HCT116 (cell line): ENCODE results near the gene LRRK1. TPM values are rescaled to one million over a fixed set of nuclear protein-coding genes. Genes with fewer than 3 reads are reported as not detected.

Source experiments
- ATAC-seq: fragments of 200-7000 bp; cut with Tn5 transposase; 2 replicates; pipeline ENCODE4 v1.9.1; 2020; ENCODE audit warnings: mild to moderate bottlenecking, moderate library complexity
- BruUV-seq: library from RNA; stranded (reverse); fragments of 400-500 nt; replicated peaks from 2 replicates; lab custom pipeline; 2021; lab: Mats Ljungman, UMichigan
- CTCF ChIA-PET: fragments of 300-600 bp; sonication (Branson Sonifier 250); formaldehyde crosslinking; loops from one replicate; lab custom pipeline; 2021; ENCODE audit warnings: antibody characterized with exemption; lab: Charles Lee
- POLR2A ChIA-PET: fragments of 300-600, 350-600 bp; sonication (Branson Sonifier 250); formaldehyde crosslinking; loops from one replicate; lab custom pipeline; 2021; ENCODE audit warnings: antibody characterized with exemption; lab: Charles Lee
- RAD21 ChIA-PET, 2 experiments: fragments of 300-600 bp; sonication (Branson Sonifier 250); formaldehyde crosslinking; loops; one replicate each; lab custom pipeline; 2023; ENCODE audit warnings: low total read pairs in 2 of 2; ENCODE audit not compliant: uncharacterized antibody in 2 of 2, unreplicated experiment in 2 of 2, low non-redundant PET in 1 of 2; lab: Charles Lee
- DNase-seq: peaks from one replicate; pipeline ENCODE4 v3.0.0-alpha.2; 2010; ENCODE audit warnings: low read depth, low spot score
- H2AFZ ChIP-seq: fragments of 200-600 bp; shearing (Covaris generic), sonication (generic); 2 replicates; pipeline ENCODE4 v1.6.1; 2017; ENCODE audit warnings: low read depth, mixed run types, mixed read lengths, antibody characterized with exemption, low read length; ENCODE audit not compliant: poor library complexity, severe bottlenecking
- H3K27ac ChIP-seq: 2 replicates; pipeline ENCODE4 v1.5.1; 2012; ENCODE audit warnings: low read depth, low read length
- H3K27me3 ChIP-seq: fragments of 200-600 bp; sonication (generic); 2 replicates; pipeline ENCODE4 v1.6.1; 2016; ENCODE audit warnings: mixed run types, low read length, mixed read lengths; ENCODE audit not compliant: insufficient read depth
- H3K36me3 ChIP-seq, 2 experiments: fragments of 200-500 bp in 1 of 2; fragments of 200-600 bp in 1 of 2; sonication (Bioruptor generic) in 1 of 2; sonication (generic) in 1 of 2; 2 replicates each; pipeline versions ENCODE4 v1.5.1 to v1.6.1; 2014 to 2016; ENCODE audit warnings: low read length in 2 of 2, inconsistent platforms in 1 of 2, mixed read lengths in 1 of 2, mixed run types in 1 of 2; ENCODE audit not compliant: insufficient read depth in 2 of 2, control insufficient read depth in 1 of 2
- H3K4me1 ChIP-seq, 2 experiments: fragments of 200-600 bp in 1 of 2; sonication (generic) in 1 of 2; 2 replicates each; pipeline versions ENCODE4 v1.5.1 to v1.6.1; 2012 to 2017; ENCODE audit warnings: low read length in 2 of 2, inconsistent platforms in 1 of 2, mild to moderate bottlenecking in 1 of 2, mixed read lengths in 1 of 2, mixed run types in 1 of 2, moderate library complexity in 1 of 2; ENCODE audit not compliant: insufficient read depth in 2 of 2, control insufficient read depth in 1 of 2
- H3K4me2 ChIP-seq: fragments of 200-600 bp; sonication (generic); 2 replicates; pipeline ENCODE4 v1.6.1; 2017; ENCODE audit warnings: mixed run types, low read length, mixed read lengths
- H3K4me3 ChIP-seq, 2 experiments: fragments of 200-600 bp in 1 of 2; sonication (generic) in 1 of 2; replicated peaks in 1 of 2; 2 replicates each; pipeline ENCODE4 v1.5.1; 2011 to 2016; ENCODE audit warnings: low read length in 2 of 2, control low read depth in 1 of 2, low read depth in 1 of 2, mild to moderate bottlenecking in 1 of 2, mixed read lengths in 1 of 2, mixed run types in 1 of 2
- H3K79me2 ChIP-seq: fragments of 200-600 bp; sonication (generic); 2 replicates; pipeline ENCODE4 v1.6.1; 2017; ENCODE audit warnings: mild to moderate bottlenecking, mixed run types, low read length, moderate library complexity, mixed read lengths; ENCODE audit not compliant: insufficient read depth
- H3K9ac ChIP-seq: fragments of 200-600 bp; sonication (generic); 2 replicates; pipeline ENCODE4 v1.6.1; 2016; ENCODE audit warnings: low read length, mixed read lengths
- H3K9me2 ChIP-seq: fragments of 200-600 bp; sonication (generic), shearing (Covaris generic); 2 replicates; pipeline ENCODE4 v1.6.1; 2017; ENCODE audit warnings: mixed run types, mild to moderate bottlenecking, moderate library complexity; ENCODE audit not compliant: insufficient read depth
- H3K9me3 ChIP-seq, 2 experiments: fragments of 200-500 bp in 1 of 2; fragments of 200-600 bp in 1 of 2; sonication (Bioruptor generic) in 1 of 2; sonication (generic) in 1 of 2; 2 replicates each; pipeline ENCODE4 v1.6.1; 2014 to 2017; ENCODE audit warnings: low read length in 2 of 2, mixed read lengths in 2 of 2, inconsistent platforms in 1 of 2, low read depth in 1 of 2, mild to moderate bottlenecking in 1 of 2, mixed run types in 1 of 2, moderate library complexity in 1 of 2; ENCODE audit not compliant: control insufficient read depth in 1 of 2, insufficient read depth in 1 of 2
- H4K20me1 ChIP-seq: fragments of 200-600 bp; sonication (generic), shearing (Covaris generic); 2 replicates; pipeline ENCODE4 v1.6.1; 2017; ENCODE audit warnings: mixed run types, mild to moderate bottlenecking, moderate library complexity; ENCODE audit not compliant: insufficient read depth
- CEBPB ChIP-seq: IDR thresholded peaks from 2 replicates; pipeline ENCODE4 v1.6.1; 2012; ENCODE audit warnings: low read depth
- EGR1 ChIP-seq: IDR thresholded peaks from 2 replicates; pipeline ENCODE4 v1.6.1; 2012; ENCODE audit warnings: low read depth
- ELF1 ChIP-seq: IDR thresholded peaks from 2 replicates; pipeline ENCODE4 v1.6.1; 2012; ENCODE audit warnings: low read depth, borderline replicate concordance
- FOSL1 ChIP-seq: IDR thresholded peaks from 2 replicates; pipeline ENCODE4 v1.6.1; 2012; ENCODE audit warnings: low read depth
- POLR2AphosphoS5 ChIP-seq: IDR thresholded peaks from 2 replicates; pipeline ENCODE4 v1.6.1; 2011; ENCODE audit warnings: mild to moderate bottlenecking, low read depth, low read length, moderate library complexity
- SIN3A ChIP-seq: IDR thresholded peaks from 2 replicates; pipeline ENCODE4 v1.6.1; 2012; ENCODE audit warnings: low read depth
- SP1 ChIP-seq: IDR thresholded peaks from 2 replicates; pipeline ENCODE4 v1.6.1; 2012; ENCODE audit warnings: low read depth
- YY1 ChIP-seq: IDR thresholded peaks from 2 replicates; pipeline ENCODE4 v1.6.1; 2011; ENCODE audit warnings: low read length, low read depth, moderate library complexity, mild to moderate bottlenecking; ENCODE audit not compliant: insufficient replicate concordance; ENCODE audit errors: extremely low read depth
- ZNF274 ChIP-seq: fragments of 200-500 bp; sonication (Bioruptor generic); IDR thresholded peaks from 2 replicates; pipeline ENCODE4 v1.6.1; 2014; ENCODE audit warnings: mild to moderate bottlenecking, low read depth, low read length, inconsistent platforms
- intact Hi-C: fragments of 100-400 bp; cut with micrococcal nuclease; formaldehyde crosslinking; loops from 2 replicates; pipeline ENCODE4 v1.10.0; 2022
- total RNA-seq: library from RNA; stranded (reverse); gene quantifications from one replicate; pipeline ENCODE4 v1.2.1, GENCODE V29; 2021; ENCODE audit not compliant: unreplicated experiment
- TF ChIP-seq, protein P1 (sequence below), 3 experiments: fragments of 200-600 bp in 1 of 3; sonication (generic) in 1 of 3; IDR thresholded peaks in 2 of 3; conservative IDR thresholded peaks in 1 of 3; 2 replicates each; pipeline ENCODE4 v1.5.1; 2012 to 2017; ENCODE audit warnings: low read depth in 2 of 3, low read length in 2 of 3, antibody characterized with exemption in 1 of 3, borderline replicate concordance in 1 of 3, control low read depth in 1 of 3, mild to moderate bottlenecking in 1 of 3, mixed read lengths in 1 of 3, mixed run types in 1 of 3, moderate library complexity in 1 of 3; ENCODE audit not compliant: insufficient read depth in 1 of 3
- TF ChIP-seq, protein P2 (sequence below): IDR thresholded peaks from 2 replicates; pipeline ENCODE4 v1.6.1; 2012
- TF ChIP-seq, protein P3 (sequence below): IDR thresholded peaks from 2 replicates; pipeline ENCODE4 v1.6.1; 2011; ENCODE audit warnings: mild to moderate bottlenecking, low read length, moderate library complexity; ENCODE audit not compliant: insufficient replicate concordance; ENCODE audit errors: extremely low read depth

Gene LRRK1
- total RNA-seq, 1 experiment from 2014 or later: 21.6 TPM

GRCh38 chr15:101063212-101063611 lies 144.1 kb downstream of the LRRK1 start (continued):
- TF ChIP-seq, protein P1, sequence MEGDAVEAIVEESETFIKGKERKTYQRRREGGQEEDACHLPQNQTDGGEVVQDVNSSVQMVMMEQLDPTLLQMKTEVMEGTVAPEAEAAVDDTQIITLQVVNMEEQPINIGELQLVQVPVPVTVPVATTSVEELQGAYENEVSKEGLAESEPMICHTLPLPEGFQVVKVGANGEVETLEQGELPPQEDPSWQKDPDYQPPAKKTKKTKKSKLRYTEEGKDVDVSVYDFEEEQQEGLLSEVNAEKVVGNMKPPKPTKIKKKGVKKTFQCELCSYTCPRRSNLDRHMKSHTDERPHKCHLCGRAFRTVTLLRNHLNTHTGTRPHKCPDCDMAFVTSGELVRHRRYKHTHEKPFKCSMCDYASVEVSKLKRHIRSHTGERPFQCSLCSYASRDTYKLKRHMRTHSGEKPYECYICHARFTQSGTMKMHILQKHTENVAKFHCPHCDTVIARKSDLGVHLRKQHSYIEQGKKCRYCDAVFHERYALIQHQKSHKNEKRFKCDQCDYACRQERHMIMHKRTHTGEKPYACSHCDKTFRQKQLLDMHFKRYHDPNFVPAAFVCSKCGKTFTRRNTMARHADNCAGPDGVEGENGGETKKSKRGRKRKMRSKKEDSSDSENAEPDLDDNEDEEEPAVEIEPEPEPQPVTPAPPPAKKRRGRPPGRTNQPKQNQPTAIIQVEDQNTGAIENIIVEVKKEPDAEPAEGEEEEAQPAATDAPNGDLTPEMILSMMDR (IDR thresholded peaks at IDR 0.05 in 2 of 3, conservative IDR thresholded peaks at IDR 0.05 in 1 of 3; ENCODE audit: borderline replicate concordance in 1 of 3, insufficient read depth in 1 of 3, low read depth in 2 of 3, low read length in 2 of 3): no peak
- TF ChIP-seq SP1: no peak
- no peak for TF ChIP-seq ELF1
- TF ChIP-seq SIN3A: no peak
- TF ChIP-seq EGR1: no peak
- TF ChIP-seq FOSL1: no peak
- no peak for TF ChIP-seq CEBPB
- TF ChIP-seq, all 23 proteins: peak for 0

- no peak overlapping the region for H3K4me2 ChIP-seq
- H2AFZ ChIP-seq: no peak overlapping the region
These were observed 145.0 kb downstream of the LRRK1 start for GRCh38 chr15:101063891-101064794.

More at GRCh38 chr15:101063891-101064794, 145.0 kb downstream of the LRRK1 start:
- DNase-seq: no peak
- H3K79me2 ChIP-seq: no peaks in the 10 kb centered on the region
- H3K4me3 ChIP-seq: no peak overlapping the region
- H3K9me2 ChIP-seq: no peaks in the 10 kb centered on the region
- no peaks in the 10 kb centered on the region for H3K9me3 ChIP-seq
- TF ChIP-seq FOSL1: no peak
- TF ChIP-seq YY1: no peak
- TF ChIP-seq POLR2AphosphoS5: no peak
- TF ChIP-seq, protein P2, sequence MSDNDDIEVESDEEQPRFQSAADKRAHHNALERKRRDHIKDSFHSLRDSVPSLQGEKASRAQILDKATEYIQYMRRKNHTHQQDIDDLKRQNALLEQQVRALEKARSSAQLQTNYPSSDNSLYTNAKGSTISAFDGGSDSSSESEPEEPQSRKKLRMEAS: no peak
- TF ChIP-seq ZNF274: no peak
- TF ChIP-seq, protein P3, sequence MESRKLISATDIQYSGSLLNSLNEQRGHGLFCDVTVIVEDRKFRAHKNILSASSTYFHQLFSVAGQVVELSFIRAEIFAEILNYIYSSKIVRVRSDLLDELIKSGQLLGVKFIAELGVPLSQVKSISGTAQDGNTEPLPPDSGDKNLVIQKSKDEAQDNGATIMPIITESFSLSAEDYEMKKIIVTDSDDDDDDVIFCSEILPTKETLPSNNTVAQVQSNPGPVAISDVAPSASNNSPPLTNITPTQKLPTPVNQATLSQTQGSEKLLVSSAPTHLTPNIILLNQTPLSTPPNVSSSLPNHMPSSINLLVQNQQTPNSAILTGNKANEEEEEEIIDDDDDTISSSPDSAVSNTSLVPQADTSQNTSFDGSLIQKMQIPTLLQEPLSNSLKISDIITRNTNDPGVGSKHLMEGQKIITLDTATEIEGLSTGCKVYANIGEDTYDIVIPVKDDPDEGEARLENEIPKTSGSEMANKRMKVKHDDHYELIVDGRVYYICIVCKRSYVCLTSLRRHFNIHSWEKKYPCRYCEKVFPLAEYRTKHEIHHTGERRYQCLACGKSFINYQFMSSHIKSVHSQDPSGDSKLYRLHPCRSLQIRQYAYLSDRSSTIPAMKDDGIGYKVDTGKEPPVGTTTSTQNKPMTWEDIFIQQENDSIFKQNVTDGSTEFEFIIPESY: no peak
- TF ChIP-seq CEBPB: no peak
- TF ChIP-seq, protein P1 (IDR thresholded peaks at IDR 0.05 in 2 of 3, conservative IDR thresholded peaks at IDR 0.05 in 1 of 3; ENCODE audit: borderline replicate concordance in 1 of 3, insufficient read depth in 1 of 3, low read depth in 2 of 3, low read length in 2 of 3): no peak
- TF ChIP-seq, all 23 proteins: peak for 0
- H3K9ac ChIP-seq: no peak overlapping the region
- no peaks in the 10 kb centered on the region for H3K4me1 ChIP-seq
- BruUV-seq: no TSS peak
- POLR2A ChIA-PET: no interaction called here
- H3K36me3 ChIP-seq: peaks cover 0 to 3% of the 10 kb centered on the region in 2 experiments; a peak in 1 of 4 replicates
- RAD21 ChIA-PET: no interaction called here
- ATAC-seq: no peak
- H3K27me3 ChIP-seq: no peaks in the 10 kb centered on the region
- CTCF ChIA-PET: no interaction called here
- H4K20me1 ChIP-seq: no peaks in the 10 kb centered on the region
- H3K27ac ChIP-seq: no peak overlapping the region
- intact Hi-C loops: no loop called here
